ENCODE measurements around the gene TSPAN17.

TSPAN17 gene

DNA sequence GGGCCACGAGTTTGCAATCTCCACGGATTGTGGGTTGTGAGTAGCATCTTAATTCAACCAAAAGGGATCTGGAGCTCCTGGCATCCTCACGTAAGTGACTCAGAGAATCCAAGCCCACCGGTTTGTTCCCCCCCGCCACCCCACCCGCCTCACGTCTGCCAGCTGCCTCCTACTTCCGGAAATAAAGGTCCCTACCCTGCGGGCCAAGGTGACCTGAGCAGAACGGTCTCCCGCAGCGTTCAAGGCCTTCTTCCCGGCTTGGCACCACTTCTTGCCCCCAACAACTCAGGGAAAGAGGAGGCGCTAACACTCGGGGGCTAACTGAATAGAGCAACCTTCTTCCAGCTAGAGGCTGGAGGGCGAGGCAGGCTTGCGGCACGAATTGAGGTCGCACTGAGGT, 28.5 kb upstream of the TSPAN17 start:
- no peaks in the 10 kb centered on the region for H3K79me1 ChIP-seq (replicated peaks; ENCODE audit: low read length, poor library complexity, severe bottlenecking)
- H2BK120ac ChIP-seq (ENCODE audit: low read depth, low read length): no peak overlapping the region
- H3K27me3 ChIP-seq (ENCODE audit: control insufficient read depth in 1 of 2, insufficient read depth in 1 of 2, low read length in 2 of 2): peaks cover 28 to 37% of the 10 kb centered on the region in 2 experiments
- peak overlapping the region; percentile 11 for H4K91ac ChIP-seq (ENCODE audit: low read length)
- H3K14ac ChIP-seq (ENCODE audit: low read length in 2 of 2): no peak overlapping the region
- peak overlapping the region in 1 of 2 experiments; percentile 50 for H3K4me3 ChIP-seq (ENCODE audit: insufficient read depth in 1 of 2, low read depth in 1 of 2, low read length in 2 of 2)
- no peak overlapping the region for H2AFZ ChIP-seq (ENCODE audit: low read depth, low read length)
- H3K4me1 ChIP-seq (ENCODE audit: control insufficient read depth, insufficient read depth, low read depth, low read length): peaks cover 53% of the 10 kb centered on the region
- H3K4me2 ChIP-seq (ENCODE audit: low read length, poor library complexity, severe bottlenecking): no peak overlapping the region
- DNase-seq: no peak
- peak overlapping the region in 1 of 2 experiments; percentile 75 for H2BK12ac ChIP-seq (ENCODE audit: low read length in 2 of 2)
- peak overlapping the region; percentile 52 for H4K8ac ChIP-seq (ENCODE audit: low read length)
- no peak overlapping the region for H3K9ac ChIP-seq (ENCODE audit: low read length)
- H2AK5ac ChIP-seq (ENCODE audit: low read length, severe bottlenecking): no peak overlapping the region
- no peak overlapping the region for H3K23ac ChIP-seq (ENCODE audit: low read length in 2 of 2)
- peak overlapping the region in 1 of 2 experiments; percentile 32 for H3K4ac ChIP-seq (ENCODE audit: low read depth in 1 of 2, low read length in 2 of 2)
- no peak overlapping the region for H3K27ac ChIP-seq (ENCODE audit: low read length, poor library complexity, severe bottlenecking)
- H2BK5ac ChIP-seq (ENCODE audit: low read depth, low read length, poor library complexity, severe bottlenecking): no peak overlapping the region
- 68% methylated on average over 19 of the region's 19 CpGs for WGBS
- peaks cover 0 to 3% of the 10 kb centered on the region in 2 experiments for H3K36me3 ChIP-seq (ENCODE audit: control insufficient read depth in 1 of 2, insufficient read depth in 2 of 2, low read depth in 1 of 2, low read length in 2 of 2)
- no peak overlapping the region for H2BK15ac ChIP-seq (ENCODE audit: low read depth, poor library complexity, severe bottlenecking)
- peak overlapping the region in 1 of 2 experiments; percentile 59 for H3K18ac ChIP-seq (ENCODE audit: low read depth in 1 of 2, low read length in 2 of 2)
- H3K9me3 ChIP-seq (ENCODE audit: control insufficient read depth, low read length): no peaks in the 10 kb centered on the region

DNA sequence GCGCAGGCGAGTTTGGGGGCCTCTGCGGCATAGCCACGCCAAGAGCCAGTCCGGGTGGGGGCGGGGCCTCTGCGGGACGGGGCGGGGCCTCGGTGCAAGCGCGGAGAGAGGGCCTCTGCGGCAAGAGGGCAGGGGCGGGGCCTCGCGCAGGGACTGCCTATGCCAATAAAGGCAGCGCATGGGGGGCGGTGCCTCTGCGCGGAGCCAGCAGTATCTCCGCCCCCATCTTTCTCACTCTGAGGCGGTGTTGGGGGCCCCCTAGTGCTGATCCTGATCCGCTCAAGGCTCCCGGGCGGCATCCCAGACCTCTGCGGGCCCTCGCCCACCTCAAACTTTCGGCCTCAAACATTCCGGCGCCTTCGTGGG, 28.1 kb upstream of the TSPAN17 start:
- Histone ChIP-seq H4K91ac (ENCODE audit: low read length) (no peak overlapping the region), H3K4ac (ENCODE audit: low read depth in 1 of 2, low read length in 2 of 2) (no peak overlapping the region), H2BK5ac (ENCODE audit: low read depth, low read length, poor library complexity, severe bottlenecking) (no peak overlapping the region), H3K4me1 (ENCODE audit: control insufficient read depth, insufficient read depth, low read depth, low read length) (peaks cover 49% of the 10 kb centered on the region), H2BK12ac (ENCODE audit: low read length in 2 of 2) (peak overlapping the region in 1 of 2 experiments; percentile 75), H3K9ac (ENCODE audit: low read length) (no peak overlapping the region), H3K18ac (ENCODE audit: low read depth in 1 of 2, low read length in 2 of 2) (peak overlapping the region in 1 of 2 experiments; percentile 59), H3K9me3 (ENCODE audit: control insufficient read depth, low read length) (no peaks in the 10 kb centered on the region), H3K4me2 (ENCODE audit: low read length, poor library complexity, severe bottlenecking) (no peak overlapping the region), H3K27me3 (ENCODE audit: control insufficient read depth in 1 of 2, insufficient read depth in 1 of 2, low read length in 2 of 2) (peaks cover 32 to 37% of the 10 kb centered on the region in 2 experiments), H2AFZ (ENCODE audit: low read depth, low read length) (no peak overlapping the region), H3K79me1 (replicated peaks; ENCODE audit: low read length, poor library complexity, severe bottlenecking) (no peaks in the 10 kb centered on the region), H3K27ac (ENCODE audit: low read length, poor library complexity, severe bottlenecking) (no peak overlapping the region), H3K4me3 (ENCODE audit: insufficient read depth in 1 of 2, low read depth in 1 of 2, low read length in 2 of 2) (peak overlapping the region in 1 of 2 experiments; percentile 59), H3K23ac (ENCODE audit: low read length in 2 of 2) (peak overlapping the region in 1 of 2 experiments; percentile 17), H2AK5ac (ENCODE audit: low read length, severe bottlenecking) (no peak overlapping the region), H3K36me3 (ENCODE audit: control insufficient read depth in 1 of 2, insufficient read depth in 2 of 2, low read depth in 1 of 2, low read length in 2 of 2) (peaks cover 0 to 3% of the 10 kb centered on the region in 2 experiments), H4K8ac (ENCODE audit: low read length) (peak overlapping the region; percentile 52), H2BK15ac (ENCODE audit: low read depth, poor library complexity, severe bottlenecking) (peak overlapping the region; percentile 29), H3K14ac (ENCODE audit: low read length in 2 of 2) (no peak overlapping the region), H2BK120ac (ENCODE audit: low read depth, low read length) (no peak overlapping the region)
- 11% methylated on average over 24 of the region's 31 CpGs for WGBS
- DNase-seq: peak; percentile 82

DNA sequence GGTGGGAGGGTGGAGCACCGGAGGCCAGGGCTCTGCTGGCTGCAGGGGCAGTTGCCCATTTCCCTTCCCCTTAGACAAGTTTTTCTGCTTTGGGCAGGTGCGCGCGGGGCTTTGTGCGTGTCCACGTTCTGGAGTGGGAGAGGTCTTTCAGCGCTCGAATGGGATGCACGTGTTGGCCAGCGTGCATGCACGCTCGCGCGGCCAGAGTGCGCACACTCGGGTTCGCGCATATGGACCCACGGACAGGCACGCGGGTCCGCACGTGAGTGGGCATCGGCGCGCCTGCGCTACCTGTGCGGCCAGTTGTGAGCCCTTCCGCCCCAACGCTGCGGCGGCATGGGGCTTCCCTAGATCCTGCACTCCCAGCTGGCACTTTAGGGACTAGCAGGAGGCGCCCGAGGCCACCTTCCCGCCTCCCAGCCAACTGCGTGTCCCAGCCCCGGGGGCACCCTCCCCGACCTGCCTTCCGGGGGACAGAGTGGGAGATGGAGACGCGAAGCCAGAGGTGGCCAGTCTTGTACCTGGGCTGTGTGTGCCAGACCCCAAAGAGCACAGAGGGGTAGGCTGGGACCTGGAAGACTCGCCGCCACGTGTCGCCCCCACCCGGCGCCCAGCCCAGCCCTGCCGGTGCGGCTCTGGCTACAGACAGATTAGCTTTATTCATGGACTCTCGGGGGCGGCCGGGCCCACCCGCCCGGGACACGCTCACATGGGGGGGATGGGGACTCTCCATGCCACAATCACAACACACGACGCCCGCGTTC, 27.5 kb upstream of the TSPAN17 start:
- Histone ChIP-seq H2BK5ac (ENCODE audit: low read depth, low read length, poor library complexity, severe bottlenecking) (no peak overlapping the region), H3K27me3 (ENCODE audit: control insufficient read depth in 1 of 2, insufficient read depth in 1 of 2, low read length in 2 of 2) (peaks cover 33 to 37% of the 10 kb centered on the region in 2 experiments), H3K4me2 (ENCODE audit: low read length, poor library complexity, severe bottlenecking) (no peak overlapping the region), H2AFZ (ENCODE audit: low read depth, low read length) (no peak overlapping the region), H3K9ac (ENCODE audit: low read length) (no peak overlapping the region), H3K4ac (ENCODE audit: low read depth in 1 of 2, low read length in 2 of 2) (no peak overlapping the region), H2BK120ac (ENCODE audit: low read depth, low read length) (peak overlapping the region; percentile 45), H3K36me3 (ENCODE audit: control insufficient read depth in 1 of 2, insufficient read depth in 2 of 2, low read depth in 1 of 2, low read length in 2 of 2) (peaks cover 0 to 3% of the 10 kb centered on the region in 2 experiments), H4K91ac (ENCODE audit: low read length) (peak overlapping the region; percentile 83), H4K8ac (ENCODE audit: low read length) (no peak overlapping the region), H2AK5ac (ENCODE audit: low read length, severe bottlenecking) (no peak overlapping the region), H3K4me3 (ENCODE audit: insufficient read depth in 1 of 2, low read depth in 1 of 2, low read length in 2 of 2) (peak overlapping the region in 1 of 2 experiments; percentile 59), H2BK12ac (ENCODE audit: low read length in 2 of 2) (peak overlapping the region; percentile 0 to 47), H3K23ac (ENCODE audit: low read length in 2 of 2) (peak overlapping the region; percentile 1 to 99), H2BK15ac (ENCODE audit: low read depth, poor library complexity, severe bottlenecking) (peak overlapping the region; percentile 29), H3K14ac (ENCODE audit: low read length in 2 of 2) (no peak overlapping the region), H3K79me1 (replicated peaks; ENCODE audit: low read length, poor library complexity, severe bottlenecking) (no peaks in the 10 kb centered on the region), H3K27ac (ENCODE audit: low read length, poor library complexity, severe bottlenecking) (no peak overlapping the region), H3K9me3 (ENCODE audit: control insufficient read depth, low read length) (no peaks in the 10 kb centered on the region), H3K4me1 (ENCODE audit: control insufficient read depth, insufficient read depth, low read depth, low read length) (peaks cover 46% of the 10 kb centered on the region), H3K18ac (ENCODE audit: low read depth in 1 of 2, low read length in 2 of 2) (peak overlapping the region; percentile 1 to 71)
- no peak for DNase-seq
- 19% methylated on average over 50 of the region's 59 CpGs for WGBS

DNA sequence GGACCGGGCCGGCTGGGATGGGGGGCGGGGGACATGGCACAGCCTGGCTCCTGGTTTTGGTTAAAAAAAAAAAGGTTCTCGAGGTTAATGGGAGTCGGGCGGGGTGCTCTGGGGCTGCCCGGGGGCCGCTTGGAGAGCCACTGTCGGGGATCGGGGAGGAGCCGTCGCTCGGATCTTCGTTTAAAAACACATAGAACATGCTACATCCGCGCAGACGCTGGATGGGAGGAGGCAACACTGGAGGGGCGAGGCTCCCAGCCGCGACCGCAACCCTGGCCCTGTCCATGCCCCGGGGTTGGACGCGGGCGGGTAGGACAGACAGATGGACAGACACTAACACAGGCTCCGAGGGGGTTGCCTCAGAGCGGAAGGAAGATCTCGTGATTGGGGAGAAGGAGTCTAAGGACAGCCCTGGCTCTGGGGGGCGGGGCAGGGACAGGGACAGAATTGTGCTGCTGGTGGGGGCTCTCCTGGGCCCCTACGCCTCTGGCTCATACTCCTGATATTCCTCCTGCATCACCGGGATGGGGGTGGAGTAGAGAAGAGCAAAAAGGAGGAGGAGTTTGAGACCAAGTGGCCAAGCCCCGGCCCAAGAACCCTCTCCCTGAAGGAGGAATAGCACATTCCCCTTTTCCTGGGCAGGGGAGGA, 26.8 kb upstream of the TSPAN17 start:
- H2BK12ac ChIP-seq (ENCODE audit: low read length in 2 of 2): peak overlapping the region; percentile 75 to 95
- peak overlapping the region; percentile 45 for H2BK120ac ChIP-seq (ENCODE audit: low read depth, low read length)
- no peaks in the 10 kb centered on the region for H3K9me3 ChIP-seq (ENCODE audit: control insufficient read depth, low read length)
- H2BK15ac ChIP-seq (ENCODE audit: low read depth, poor library complexity, severe bottlenecking): peak overlapping the region; percentile 33
- no peak overlapping the region for H3K9ac ChIP-seq (ENCODE audit: low read length)
- H3K27ac ChIP-seq (ENCODE audit: low read length, poor library complexity, severe bottlenecking): no peak overlapping the region
- H3K18ac ChIP-seq (ENCODE audit: low read depth in 1 of 2, low read length in 2 of 2): peak overlapping the region; percentile 40 to 85
- peak overlapping the region in 1 of 2 experiments; percentile 59 for H3K4me3 ChIP-seq (ENCODE audit: insufficient read depth in 1 of 2, low read depth in 1 of 2, low read length in 2 of 2)
- H3K4me2 ChIP-seq (ENCODE audit: low read length, poor library complexity, severe bottlenecking): peak overlapping the region; percentile 32
- WGBS: 20% methylated on average over 22 of the region's 32 CpGs
- H3K14ac ChIP-seq (ENCODE audit: low read length in 2 of 2): no peak overlapping the region
- peaks cover 0 to 3% of the 10 kb centered on the region in 2 experiments for H3K36me3 ChIP-seq (ENCODE audit: control insufficient read depth in 1 of 2, insufficient read depth in 2 of 2, low read depth in 1 of 2, low read length in 2 of 2)
- H4K91ac ChIP-seq (ENCODE audit: low read length): peak overlapping the region; percentile 90
- no peak overlapping the region for H2BK5ac ChIP-seq (ENCODE audit: low read depth, low read length, poor library complexity, severe bottlenecking)
- peak overlapping the region; percentile 16 for H2AK5ac ChIP-seq (ENCODE audit: low read length, severe bottlenecking)
- peak overlapping the region; percentile 29 for H2AFZ ChIP-seq (ENCODE audit: low read depth, low read length)
- no peak overlapping the region for H3K23ac ChIP-seq (ENCODE audit: low read length in 2 of 2)
- H3K4ac ChIP-seq (ENCODE audit: low read depth in 1 of 2, low read length in 2 of 2): peak overlapping the region; percentile 47 to 56
- no peak overlapping the region for H4K8ac ChIP-seq (ENCODE audit: low read length)
- H3K4me1 ChIP-seq (ENCODE audit: control insufficient read depth, insufficient read depth, low read depth, low read length): peaks cover 44% of the 10 kb centered on the region
- peak; percentile 84 for DNase-seq
- no peaks in the 10 kb centered on the region for H3K79me1 ChIP-seq (replicated peaks; ENCODE audit: low read length, poor library complexity, severe bottlenecking)
- H3K27me3 ChIP-seq (ENCODE audit: control insufficient read depth in 1 of 2, insufficient read depth in 1 of 2, low read length in 2 of 2): peaks cover 33 to 44% of the 10 kb centered on the region in 2 experiments

Data from mesenchymal stem cell (in vitro differentiated cells and primary cell).